Stimulated activated CD8-positive, alpha-beta memory T cell treated with anti-CD3 and anti-CD28 coated beads, Interleukin-7, amount 100 ng/mL, for 4 hours (primary cell): ENCODE data around the gene SRRM4.
"Not testable (repeated sequence)": the region's sequence is repeated elsewhere in the genome, so short reads cannot be mapped to it uniquely, and the experiment has no call there.

Source experiments
- DNase-seq, 2 donors: peaks; one replicate each; pipeline ENCODE4 v3.0.0-alpha.2; 2020; ENCODE audit warnings: low read depth in 2 of 2

Gene SRRM4

GRCh38 chr12:118981285-118982211 lies at the start of gene SRRM4:
TSS of gene SRRM4 (plus strand) at chr12:118981541. CDS start at chr12:118981883, 342 bp downstream.
- no peak for DNase-seq

GRCh38 chr12:118946256-118946655 lies 35.1 kb upstream of the SRRM4 start:
- no peak for DNase-seq

- DNase-seq: no peak
Measured at GRCh38 chr12:118958520-118958919, 22.8 kb upstream of the SRRM4 start.

GRCh38 chr12:118959348-118959747 lies 22.0 kb upstream of the SRRM4 start:
- DNase-seq: no peak

- no peak for DNase-seq
Measured at GRCh38 chr12:118959985-118960560, 21.3 kb upstream of the SRRM4 start.

- no peak for DNase-seq
Measured at GRCh38 chr12:118960865-118961264, 20.5 kb upstream of the SRRM4 start.

GRCh38 chr12:118964988-118965387 lies 16.4 kb upstream of the SRRM4 start:
- no peak for DNase-seq

- no peak for DNase-seq
Measured at GRCh38 chr12:118970856-118971255, 10.5 kb upstream of the SRRM4 start.

GRCh38 chr12:118972982-118973381 lies 8.4 kb upstream of the SRRM4 start:
- DNase-seq: no peak

GRCh38 chr12:118979763-118980406 lies 1.5 kb upstream of the SRRM4 start:
- no peak for DNase-seq

- no peak for DNase-seq
Measured at GRCh38 chr12:118980407-118981014, 830 bp upstream of the SRRM4 start.

- DNase-seq: no peak
Measured at GRCh38 chr12:118982302-118982701, 961 bp downstream of the SRRM4 start.

- no peak for DNase-seq
Measured at GRCh38 chr12:118982984-118983761, 1.8 kb downstream of the SRRM4 start.

- no peak for DNase-seq
Measured at GRCh38 chr12:118984161-118984943, 3.0 kb downstream of the SRRM4 start.

- DNase-seq: no peak
Measured at GRCh38 chr12:118986050-118986449, 4.7 kb downstream of the SRRM4 start.

- no peak for DNase-seq
Measured at GRCh38 chr12:118999107-118999506, 17.8 kb downstream of the SRRM4 start.

- no peak for DNase-seq
Measured at GRCh38 chr12:119005085-119005484, 23.7 kb downstream of the SRRM4 start.

- no peak for DNase-seq
Measured at GRCh38 chr12:119005913-119006312, 24.6 kb downstream of the SRRM4 start.

- DNase-seq: no peak
Measured at GRCh38 chr12:119006746-119007145, 25.4 kb downstream of the SRRM4 start.

GRCh38 chr12:119008273-119008672 lies 26.9 kb downstream of the SRRM4 start:
- DNase-seq: not testable (repeated sequence)
